GM12801 (cell line): ENCODE measurements around the gene TIMM13.

ENCODE experiments used
- CTCF ChIP-seq: IDR thresholded peaks from one replicate; pipeline ENCODE4 v1.5.1; 2011; ENCODE audit warnings: control low read depth; ENCODE audit not compliant: insufficient read length; ENCODE audit errors: extremely low read depth

The TIMM13 gene

GRCh38 chr19:2429917-2430535 lies 2.6 kb upstream of the TIMM13 start:
- TF ChIP-seq CTCF = no peak

- TF ChIP-seq CTCF = no peak
Measured at GRCh38 chr19:2428756-2429711, 1.6 kb upstream of the TIMM13 start.

GRCh38 chr19:2428321-2428690 lies 920 bp upstream of the TIMM13 start:
- no peak for TF ChIP-seq CTCF

GRCh38 chr19:2426611-2427428 lies 566 bp downstream of the TIMM13 start:
- TF ChIP-seq CTCF = no peak

- no peak for TF ChIP-seq CTCF
Measured at GRCh38 chr19:2425622-2426581, 1.5 kb downstream of the TIMM13 start.

- no peak for TF ChIP-seq CTCF
Measured at GRCh38 chr19:2424686-2425621, 2.4 kb downstream of the TIMM13 start.
